H1 (cell line): ENCODE data around the gene MRPL27. TPM values are rescaled to one million over a fixed set of nuclear protein-coding genes. Genes with fewer than 3 reads are reported as not detected.
A peak's percentile ranks its signal among the peaks of the same experiment; 100 is the strongest.

ENCODE experiments used
- CTCF ChIA-PET: fragments of 300-600 bp; sonication (Branson Sonifier 250); formaldehyde crosslinking; loops from one replicate; lab custom pipeline; 2021; ENCODE audit not compliant: partially characterized antibody; lab: Charles Lee
- POLR2A ChIA-PET: fragments of 300-600 bp; sonication (Branson Sonifier 250); formaldehyde crosslinking; loops from one replicate; lab custom pipeline; 2021; ENCODE audit warnings: inconsistent platforms; ENCODE audit not compliant: partially characterized antibody; lab: Charles Lee
- DNase-seq, 2 experiments: peaks; one replicate each; pipeline versions ENCODE4 v3.0.0 to v3.0.0-alpha.2; 2010 to 2022; ENCODE audit warnings: low spot score in 2 of 2, low read depth in 1 of 2, mixed read lengths in 1 of 2
- FAIRE-seq: peaks from 2 replicates; lab custom pipeline; 2011; peaks lifted over from hg19 to GRCh38; lab: Jason Lieb, UNC
- H2AFZ ChIP-seq: 2 replicates; pipeline ENCODE4 v1.8.1; 2012; ENCODE audit warnings: low read length, inconsistent platforms
- H2AK5ac ChIP-seq: 2 replicates; pipeline ENCODE4 v1.6.1; 2013; ENCODE audit warnings: low read depth, low read length
- H2BK120ac ChIP-seq: replicated peaks from 2 replicates; pipeline ENCODE3; 2013; ENCODE audit warnings: low read depth, low read length, inconsistent platforms
- H2BK12ac ChIP-seq: 2 replicates; pipeline ENCODE4 v1.6.1; 2013; ENCODE audit warnings: low read depth, low read length
- H2BK15ac ChIP-seq: 2 replicates; pipeline ENCODE4 v1.6.1; 2013; ENCODE audit warnings: low read length
- H2BK20ac ChIP-seq: 2 replicates; pipeline ENCODE4 v1.6.1; 2013; ENCODE audit warnings: low read length
- H2BK5ac ChIP-seq: 2 replicates; pipeline ENCODE4 v1.6.1; 2013; ENCODE audit warnings: low read depth, low read length
- H3K14ac ChIP-seq: 2 replicates; pipeline ENCODE4 v1.6.1; 2013; ENCODE audit warnings: inconsistent platforms; ENCODE audit not compliant: insufficient read length
- H3K18ac ChIP-seq: 2 replicates; pipeline ENCODE4 v1.6.1; 2013; ENCODE audit warnings: low read length; ENCODE audit errors: extremely low read depth
- H3K23ac ChIP-seq: 2 replicates; pipeline ENCODE4 v1.6.1; 2013; ENCODE audit warnings: inconsistent platforms; ENCODE audit not compliant: insufficient read length
- H3K23me2 ChIP-seq: 2 replicates; pipeline ENCODE4 v1.6.1; 2013; ENCODE audit warnings: low read depth, low read length
- H3K27ac ChIP-seq: 2 replicates; pipeline ENCODE4 v1.6.1; 2011; ENCODE audit warnings: low read depth, low read length, inconsistent platforms
- H3K27me3 ChIP-seq, 4 experiments: replicated peaks in 1 of 4; 1 replicate in 1 of 4; 2 replicates in 3 of 4; pipeline versions ENCODE4 v1.6.1 to v1.8.1; 2011 to 2013; ENCODE audit warnings: low read length in 3 of 4, mild to moderate bottlenecking in 3 of 4, inconsistent platforms in 2 of 4, mixed read lengths in 2 of 4, moderate library complexity in 1 of 4; ENCODE audit not compliant: control insufficient read depth in 3 of 4, insufficient read depth in 3 of 4; ENCODE audit errors: extremely low read depth in 1 of 4
- H3K36me3 ChIP-seq, 4 experiments: 2 replicates each; pipeline versions ENCODE4 v1.6.1 to v1.8.1; 2011 to 2013; ENCODE audit warnings: mild to moderate bottlenecking in 4 of 4, low read length in 3 of 4, moderate library complexity in 2 of 4, control low read depth in 1 of 4, inconsistent platforms in 1 of 4; ENCODE audit not compliant: insufficient read depth in 4 of 4, control insufficient read depth in 2 of 4
- H3K4ac ChIP-seq: replicated peaks from 2 replicates; pipeline ENCODE3; 2013; ENCODE audit warnings: low read length, low read depth, mixed read lengths, inconsistent platforms; ENCODE audit not compliant: insufficient read length
- H3K4me1 ChIP-seq, 4 experiments: replicated peaks in 1 of 4; 1 replicate in 1 of 4; 2 replicates in 3 of 4; pipeline versions ENCODE4 v1.6.1 to v1.8.1; 2011 to 2013; ENCODE audit warnings: low read length in 3 of 4, inconsistent platforms in 2 of 4, mixed read lengths in 1 of 4; ENCODE audit not compliant: insufficient read depth in 4 of 4, control insufficient read depth in 3 of 4
- H3K4me2 ChIP-seq, 2 experiments: 2 replicates each; pipeline versions ENCODE4 v1.6.1 to v1.8.1; 2011 to 2013; ENCODE audit warnings: low read depth in 2 of 2, low read length in 2 of 2, control low read depth in 1 of 2, inconsistent platforms in 1 of 2, mild to moderate bottlenecking in 1 of 2; ENCODE audit not compliant: insufficient read depth in 1 of 2
- H3K4me3 ChIP-seq, 4 experiments: fragments of 200-600, 300-600 bp in 1 of 4; sonication (generic), shearing (Covaris generic), sonication (Bioruptor Twin) in 1 of 4; 2 replicates each; pipeline versions ENCODE4 v1.5.1 to v1.8.1; 2011 to 2016; ENCODE audit warnings: low read length in 4 of 4, low read depth in 3 of 4, control low read depth in 2 of 4, inconsistent platforms in 2 of 4, mild to moderate bottlenecking in 2 of 4, mixed read lengths in 1 of 4, moderate library complexity in 1 of 4; ENCODE audit not compliant: insufficient read depth in 2 of 4; ENCODE audit errors: extremely low read depth in 1 of 4
- H3K56ac ChIP-seq: replicated peaks from 2 replicates; pipeline ENCODE3; 2013; ENCODE audit warnings: low read depth, mild to moderate bottlenecking, mixed read lengths, low read length, inconsistent platforms; ENCODE audit not compliant: insufficient read length
- H3K79me1 ChIP-seq: 2 replicates; pipeline ENCODE4 v1.6.1; 2013; ENCODE audit warnings: low read depth, low read length, control low read depth
- H3K79me2 ChIP-seq, 2 experiments: 2 replicates each; pipeline versions ENCODE4 v1.6.1 to v1.8.1; 2012 to 2013; ENCODE audit warnings: low read length in 2 of 2, mild to moderate bottlenecking in 2 of 2, inconsistent platforms in 1 of 2; ENCODE audit not compliant: insufficient read depth in 2 of 2, control insufficient read depth in 1 of 2
- H3K9ac ChIP-seq, 4 experiments: replicated peaks in 1 of 4; 1 replicate in 1 of 4; 2 replicates in 3 of 4; pipeline versions ENCODE4 v1.6.1 to v1.8.1; 2011 to 2013; ENCODE audit warnings: low read depth in 3 of 4, low read length in 3 of 4, control low read depth in 2 of 4, mild to moderate bottlenecking in 2 of 4, moderate library complexity in 2 of 4, inconsistent platforms in 1 of 4; ENCODE audit errors: extremely low read depth in 1 of 4
- H3K9me3 ChIP-seq, 2 experiments: 2 replicates each; pipeline versions ENCODE4 v1.6.1 to v1.8.1; 2012 to 2013; ENCODE audit warnings: mild to moderate bottlenecking in 2 of 2, moderate library complexity in 2 of 2, control low read depth in 1 of 2, inconsistent platforms in 1 of 2, low read depth in 1 of 2, low read length in 1 of 2, mixed read lengths in 1 of 2; ENCODE audit not compliant: insufficient read depth in 2 of 2
- H4K20me1 ChIP-seq, 2 experiments: replicated peaks in 1 of 2; 2 replicates each; pipeline versions ENCODE3 to v1.8.1; 2011 to 2013; ENCODE audit warnings: inconsistent platforms in 2 of 2, low read length in 2 of 2, mild to moderate bottlenecking in 1 of 2; ENCODE audit not compliant: insufficient read depth in 2 of 2, control insufficient read depth in 1 of 2
- H4K5ac ChIP-seq: 2 replicates; pipeline ENCODE4 v1.6.1; 2013; ENCODE audit warnings: low read length, low read depth, mixed read lengths, inconsistent platforms; ENCODE audit not compliant: insufficient read length
- H4K8ac ChIP-seq: 2 replicates; pipeline ENCODE4 v1.8.0; 2013; ENCODE audit warnings: mild to moderate bottlenecking, moderate library complexity, low read length, inconsistent platforms; ENCODE audit not compliant: insufficient read depth; ENCODE audit errors: extremely low read depth
- H4K91ac ChIP-seq: replicated peaks from 2 replicates; pipeline ENCODE3; 2013; ENCODE audit warnings: low read length, mixed read lengths, inconsistent platforms; ENCODE audit not compliant: insufficient read length
- CHD2 ChIP-seq: IDR thresholded peaks from 2 replicates; pipeline ENCODE4 v1.6.1; 2012; ENCODE audit warnings: low read length, improper control_type of control experiment
- MAFK ChIP-seq: IDR thresholded peaks from 2 replicates; pipeline ENCODE4 v1.6.1; 2012; ENCODE audit warnings: low read depth, mild to moderate bottlenecking, improper control_type of control experiment, low read length
- POLR2A ChIP-seq, 2 experiments: IDR thresholded peaks; 1 replicate in 1 of 2; 2 replicates in 1 of 2; pipeline ENCODE4 v1.6.1; 2011; ENCODE audit warnings: low read depth in 2 of 2, low read length in 2 of 2, mild to moderate bottlenecking in 2 of 2; ENCODE audit errors: control extremely low read depth in 1 of 2
- POU5F1 ChIP-seq: IDR thresholded peaks from 2 replicates; pipeline ENCODE4 v1.6.1; 2011; ENCODE audit warnings: low read depth, mild to moderate bottlenecking, low read length, moderate library complexity
- RAD21 ChIP-seq, 2 experiments: IDR thresholded peaks in 1 of 2; conservative IDR thresholded peaks in 1 of 2; 2 replicates each; pipeline ENCODE4 v1.6.1; 2011; ENCODE audit warnings: low read depth in 2 of 2, low read length in 2 of 2, improper control_type of control experiment in 1 of 2, inconsistent platforms in 1 of 2, mild to moderate bottlenecking in 1 of 2, moderate library complexity in 1 of 2
- RXRA ChIP-seq: IDR thresholded peaks from 2 replicates; pipeline ENCODE4 v1.6.1; 2011; ENCODE audit warnings: low read depth, mild to moderate bottlenecking, low read length, moderate library complexity; ENCODE audit not compliant: insufficient read depth
- WGBS, 2 experiments: shearing (Covaris generic) in 1 of 2; methylation state at CpG; one replicate each; pipeline versions ENCODE4 v1.1.6 to v1.1.7; 2013 to 2015; ENCODE audit warnings: low lambda C conversion rate in 2 of 2, mixed read lengths in 2 of 2, inconsistent platforms in 1 of 2, low coverage in 1 of 2, missing lambda C conversion rate in 1 of 2; ENCODE audit not compliant: insufficient replicate concordance in 2 of 2, insufficient coverage in 1 of 2, insufficient read length in 1 of 2; ENCODE audit errors: extremely low coverage in 1 of 2, missing lambda C conversion rate in 1 of 2; 5-methylcytosine and 5-hydroxymethylcytosine counted together
- long read RNA-seq, 2 experiments: library from RNA in 1 of 2; library from capped mRNA in 1 of 2; stranded (forward); transcript quantifications; one replicate each; pipeline ENCODE4 v2.0.0, GENCODE V29; 2021; ENCODE audit warnings: inconsistent platforms in 1 of 2
- polyA minus RNA-seq, 3 experiments: library from RNA; depleted of rRNA, polyadenylated mRNA; stranded (reverse); fragments of >200 nt; gene quantifications; 1 replicate in 2 of 3; 2 replicates in 1 of 3; pipeline ENCODE4 v1.2.3, GENCODE V29; 2011
- polyA plus RNA-seq, 7 experiments: library from polyadenylated mRNA; depleted of rRNA in 3 of 7; stranded (reverse) in 5 of 7; unstranded in 2 of 7; fragments of >200 nt in 5 of 7; fragments of 200-250 nt in 2 of 7; gene quantifications; 1 replicate in 5 of 7; 2 replicates in 1 of 7; 4 replicates in 1 of 7; pipeline versions ENCODE4 v1.2.1 to v1.2.3, GENCODE V29; 2011 to 2013; ENCODE audit warnings: missing spikeins in 2 of 7, mixed read lengths in 2 of 7
- total RNA-seq: library from RNA; stranded (reverse); fragmentation: NEBNext Ultra II Directional; extraction: Animal tissue kit (Norgen Biotek cat#: 25700); gene quantifications from 2 replicates; pipeline ENCODE4 v1.2.1, GENCODE V29; 2021
- TF ChIP-seq, protein P1 (sequence below): IDR thresholded peaks from 2 replicates; pipeline ENCODE4 v1.6.1; 2011; ENCODE audit warnings: low read depth, mild to moderate bottlenecking, low read length; ENCODE audit not compliant: insufficient read depth

MRPL27 gene
- total RNA-seq (75.6 and 82.6 TPM in 2 replicates), polyA plus RNA-seq (2011; rRNA removed) (109 and 135 TPM in 2 replicates), polyA minus RNA-seq (2011; rRNA and poly(A)+ RNA removed) (55.9 and 75.0 TPM in 2 replicates)
- polyA plus RNA-seq (2011; cell fraction: cytosol; rRNA removed) = 155 TPM
- polyA plus RNA-seq (2011; cell fraction: nucleus; rRNA removed) = 67.9 TPM
- 130 to 159 TPM (median 138 TPM) in 4 replicates for polyA plus RNA-seq (2012, experiment 1 of 2)
- polyA plus RNA-seq (2012, experiment 2 of 2) = 95.2 TPM
- 54.9 TPM for polyA plus RNA-seq (2013, experiment 1 of 2)
- polyA plus RNA-seq (2013, experiment 2 of 2) = 60.3 TPM
- 33.5 TPM for polyA minus RNA-seq (2011; cell fraction: cytosol; rRNA and poly(A)+ RNA removed)
- polyA minus RNA-seq (2011; cell fraction: nucleus; rRNA and poly(A)+ RNA removed) = 41.1 TPM
- long read RNA-seq, experiment 1, transcript MRPL27-201 (4 exons, 716 nt) = major isoform, 37 of 53 reads
- long read RNA-seq, experiment 1, partial matches to known transcripts = 13 of 53 reads
- long read RNA-seq, experiment 1, other reads (novel, unspliced or antisense) = 3 of 53 reads
- long read RNA-seq, experiment 2, transcript MRPL27-201 (4 exons, 716 nt) = major isoform, 5 of 21 reads
- long read RNA-seq, experiment 2, partial matches to known transcripts = 9 of 21 reads
- long read RNA-seq, experiment 2, other reads (novel, unspliced or antisense) = 4 of 21 reads

DNA sequence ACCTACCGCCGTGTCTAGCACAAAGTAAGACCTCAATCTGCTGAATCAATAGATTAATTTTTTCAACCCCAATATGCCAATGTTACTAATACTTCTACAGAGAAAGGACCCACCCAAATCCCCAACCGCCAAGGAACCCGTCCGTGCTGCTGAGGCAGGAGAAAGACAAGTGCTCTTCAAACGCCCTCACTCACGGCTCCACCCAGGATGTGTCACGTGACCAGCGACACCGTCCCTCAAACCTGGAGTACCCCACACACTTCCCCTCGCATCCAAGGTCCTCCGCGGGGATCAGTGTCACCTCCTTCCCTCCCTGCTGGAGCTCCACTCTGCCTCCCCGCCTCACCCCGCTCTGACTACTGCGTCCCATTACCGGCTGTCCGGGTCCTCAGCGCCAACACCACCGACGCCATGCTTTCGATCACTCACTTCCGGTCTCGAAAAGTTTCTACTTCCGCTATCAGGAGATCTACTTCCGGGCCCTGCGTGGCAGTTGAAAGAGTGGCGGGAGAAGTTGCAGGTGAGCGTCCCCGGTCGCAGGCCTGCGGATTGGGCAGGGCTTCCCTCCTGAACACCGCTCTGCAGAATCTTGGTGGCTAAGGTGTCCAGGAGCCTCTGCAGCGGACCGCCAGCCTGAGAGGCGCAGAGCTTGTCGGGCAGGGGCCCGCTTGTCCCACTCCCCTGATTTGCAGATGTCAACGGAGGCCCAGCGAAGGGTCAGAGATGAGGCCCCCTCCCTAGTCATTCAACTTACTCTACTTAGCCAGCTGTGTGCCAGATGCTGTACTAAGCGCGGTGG is at the start of gene MRPL27, which contains the start of gene EME1:
MRPL27 (minus strand) TSS at position 427 of the 799 bp plus-strand sequence; CDS start at position 413, 14 bp downstream.
EME1 (plus strand) TSS at position 472 of the 799 bp plus-strand sequence. CDS start 1,980 bp downstream, outside the sequence.
- Histone ChIP-seq H4K91ac (peak within 1 kb of the TSS; percentile 99), H4K5ac (peak within 1 kb of the TSS; percentile 99), H3K9ac (peak within 1 kb of the TSS; percentile 55 to 96 (median 94)), H2BK120ac (no peak within 1 kb of the TSS), H2BK20ac (peak within 1 kb of the TSS; percentile 95; the same call in 1 of the 2 replicates), H3K27ac (peak within 1 kb of the TSS; percentile 97), H3K79me2 (peaks cover 0 to 17% of the 10 kb centered on the region in 2 experiments; a peak in 2 of 4 replicates), H3K4me2 (peak within 1 kb of the TSS; percentile 61 to 79), H3K4ac (no peak within 1 kb of the TSS), H4K20me1 (peaks cover 2 to 4% of the 10 kb centered on the region in 2 experiments), H4K8ac (peak within 1 kb of the TSS; percentile 96), H3K27me3 (no peaks in the 10 kb centered on the region), H3K79me1 (no peaks in the 10 kb centered on the region; the same call in 1 of the 2 replicates), H2BK5ac (peak within 1 kb of the TSS; percentile 100), H3K56ac (peak within 1 kb of the TSS; percentile 82), H3K23ac (no peak within 1 kb of the TSS), H3K4me1 (peaks cover 0 to 9% (median under 1%) of the 10 kb centered on the region in 4 experiments; a peak in 2 of 7 replicates), H2AK5ac (no peak within 1 kb of the TSS), H3K4me3 (peak within 1 kb of the TSS; percentile 86 to 97 (median 92)), H3K9me3 (no peaks in the 10 kb centered on the region), H3K14ac (no peak within 1 kb of the TSS), H2AFZ (peak within 1 kb of the TSS; percentile 99), H3K36me3 (peaks cover 7 to 29% (median 18%) of the 10 kb centered on the region in 4 experiments; a peak in 7 of 8 replicates), H3K18ac (peak within 1 kb of the TSS; percentile 100), H2BK12ac (peak within 1 kb of the TSS; percentile 98), H2BK15ac (peak within 1 kb of the TSS; percentile 99; the same call in 1 of the 2 replicates), H3K23me2 (peaks cover 4% of the 10 kb centered on the region; the same call in 1 of the 2 replicates)
- 3% methylated on average over 42 of the region's 42 CpGs; no CpG with 5 or more reads in 1 of the 2 experiments for WGBS, 2 experiments
- DNase-seq (peak; percentile 36 to 86), FAIRE-seq (peak; percentile 32)
- ChIA-PET CTCF (interaction anchor here (1.0 to 3.3 kb wide), 4 partner anchors 11 to 163 kb away, joined by 3 to 15 read pairs (median 8); partner anchors contain the start of gene LRRC59), POLR2A (interaction anchor here (0.6 to 27.4 kb wide), 4 partner anchors 6 to 67 kb away, joined by 3 to 313 read pairs (median 158); partner anchors contain the start of genes EME1, LRRC59 and MRPL27)
- TF ChIP-seq CHD2 (no peak), RAD21 (IDR thresholded peaks at IDR 0.05 in 1 of 2, conservative IDR thresholded peaks at IDR 0.05 in 1 of 2; ENCODE audit: low read depth in 2 of 2, low read length in 2 of 2) (no peak), POLR2A (IDR thresholded peaks at IDR 0.05; ENCODE audit: control extremely low read depth in 1 of 2, low read depth in 2 of 2, low read length in 2 of 2) (peak; percentile 63 to 92), MAFK (no peak), POU5F1 (no peak), RXRA (no peak)
- TF ChIP-seq, protein P1, sequence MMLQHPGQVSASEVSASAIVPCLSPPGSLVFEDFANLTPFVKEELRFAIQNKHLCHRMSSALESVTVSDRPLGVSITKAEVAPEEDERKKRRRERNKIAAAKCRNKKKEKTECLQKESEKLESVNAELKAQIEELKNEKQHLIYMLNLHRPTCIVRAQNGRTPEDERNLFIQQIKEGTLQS = peak; percentile 68; the same call in 1 of the 2 replicates
